HCT116 (cell line): ENCODE data around the gene EPHA10.

Experiments
- CEBPB ChIP-seq: IDR thresholded peaks from 2 replicates; pipeline ENCODE4 v1.6.1; 2012; ENCODE audit warnings: low read depth
- CTCF ChIP-seq, 3 experiments: fragments of 200-600 bp in 1 of 3; sonication (generic) in 1 of 3; IDR thresholded peaks in 2 of 3; conservative IDR thresholded peaks in 1 of 3; 2 replicates each; pipeline ENCODE4 v1.5.1; 2012 to 2017; ENCODE audit warnings: low read depth in 2 of 3, low read length in 2 of 3, antibody characterized with exemption in 1 of 3, borderline replicate concordance in 1 of 3, control low read depth in 1 of 3, mild to moderate bottlenecking in 1 of 3, mixed read lengths in 1 of 3, mixed run types in 1 of 3, moderate library complexity in 1 of 3; ENCODE audit not compliant: insufficient read depth in 1 of 3
- EZH2 ChIP-seq: fragments of 200-600 bp; sonication (generic); IDR thresholded peaks from 2 replicates; pipeline ENCODE4 v1.6.1; 2017; ENCODE audit warnings: antibody characterized with exemption, mixed run types
- MAX ChIP-seq: IDR thresholded peaks from 2 replicates; pipeline ENCODE4 v1.6.1; 2012
- POLR2AphosphoS5 ChIP-seq: IDR thresholded peaks from 2 replicates; pipeline ENCODE4 v1.6.1; 2011; ENCODE audit warnings: mild to moderate bottlenecking, low read depth, low read length, moderate library complexity
- TCF7L2 ChIP-seq: IDR thresholded peaks from 2 replicates; pipeline ENCODE4 v1.7.0; 2011; ENCODE audit warnings: borderline replicate concordance, inconsistent platforms; ENCODE audit not compliant: insufficient read depth, insufficient read length; ENCODE audit errors: extremely low read depth
- ZBTB33 ChIP-seq: IDR thresholded peaks from 2 replicates; pipeline ENCODE4 v1.6.1; 2011; ENCODE audit warnings: mild to moderate bottlenecking, low read length, moderate library complexity; ENCODE audit not compliant: insufficient replicate concordance; ENCODE audit errors: extremely low read depth
- ZNF274 ChIP-seq: fragments of 200-500 bp; sonication (Bioruptor generic); IDR thresholded peaks from 2 replicates; pipeline ENCODE4 v1.6.1; 2014; ENCODE audit warnings: mild to moderate bottlenecking, low read depth, low read length, inconsistent platforms

GRCh38 chr1:37731312-37732019 is 33.5 kb downstream of the EPHA10 start:
- TF ChIP-seq ZBTB33: no peak
- TF ChIP-seq TCF7L2: no peak
- no peak for TF ChIP-seq CTCF (IDR thresholded peaks at IDR 0.05 in 2 of 3, conservative IDR thresholded peaks at IDR 0.05 in 1 of 3; ENCODE audit: borderline replicate concordance in 1 of 3, insufficient read depth in 1 of 3, low read depth in 2 of 3, low read length in 2 of 3)
- TF ChIP-seq POLR2AphosphoS5: no peak
- no peak for TF ChIP-seq CEBPB
- no peak for TF ChIP-seq EZH2
- TF ChIP-seq MAX: no peak
- no peak for TF ChIP-seq ZNF274
